Small intestine (tissue), 16 donors: ENCODE measurements around the gene CD1B. TPM values are rescaled to one million over a fixed set of nuclear protein-coding genes. Genes with fewer than 3 reads are reported as not detected.
"Not testable (repeated sequence)": the region's sequence is repeated elsewhere in the genome, so short reads cannot be mapped to it uniquely, and the experiment has no call there.

Experiments
- DNase-seq, 2 donors: peaks; one replicate each; pipeline versions ENCODE4 v3.0.0 to v3.0.0-alpha.2; 2013
- FAIRE-seq: peaks from 2 replicates; lab custom pipeline; 2012; peaks lifted over from hg19 to GRCh38; lab: Jason Lieb, UNC
- H3K27ac ChIP-seq, 3 donors: one replicate each; pipeline ENCODE4 v1.5.1; 2013; ENCODE audit warnings: low read length in 2 of 3, mild to moderate bottlenecking in 2 of 3, control low read depth in 1 of 3, inconsistent platforms in 1 of 3, low read depth in 1 of 3, moderate library complexity in 1 of 3
- H3K27me3 ChIP-seq, 3 donors: one replicate each; pipeline ENCODE4 v1.6.1; 2013; ENCODE audit warnings: low read length in 3 of 3, inconsistent platforms in 1 of 3; ENCODE audit not compliant: control insufficient read depth in 3 of 3, insufficient read depth in 3 of 3
- H3K36me3 ChIP-seq, 3 donors: one replicate each; pipeline ENCODE4 v1.6.1; 2013; ENCODE audit warnings: low read length in 3 of 3, inconsistent platforms in 1 of 3, low read depth in 1 of 3, mild to moderate bottlenecking in 1 of 3, moderate library complexity in 1 of 3; ENCODE audit not compliant: control insufficient read depth in 3 of 3, insufficient read depth in 2 of 3
- H3K4me1 ChIP-seq, 3 donors: one replicate each; pipeline ENCODE4 v1.6.1; 2013; ENCODE audit warnings: low read length in 2 of 3, inconsistent platforms in 1 of 3, low read depth in 1 of 3, mild to moderate bottlenecking in 1 of 3, moderate library complexity in 1 of 3; ENCODE audit not compliant: control insufficient read depth in 3 of 3, insufficient read depth in 2 of 3
- H3K4me3 ChIP-seq, 3 donors: one replicate each; pipeline ENCODE4 v1.5.1; 2013; ENCODE audit warnings: low read length in 3 of 3, control low read depth in 1 of 3, inconsistent platforms in 1 of 3, low read depth in 1 of 3, mild to moderate bottlenecking in 1 of 3, moderate library complexity in 1 of 3
- H3K9me3 ChIP-seq, 2 donors: one replicate each; pipeline ENCODE4 v1.6.1; 2013; ENCODE audit warnings: low read depth in 1 of 2, low read length in 1 of 2; ENCODE audit not compliant: control insufficient read depth in 2 of 2, insufficient read depth in 1 of 2
- WGBS, 3 donors: extraction: QIAGEN DNeasy Blood & Tissue Kit; methylation state at CpG; one replicate each; pipeline ENCODE4 v1.1.7; 2013; 5-methylcytosine and 5-hydroxymethylcytosine counted together
- long read RNA-seq, 10 donors: transcript quantifications; one replicate each; lab custom pipeline, GENCODE V29; 2026
- polyA plus RNA-seq, 4 donors: library from polyadenylated mRNA; stranded (reverse) in 3 of 4; unstranded in 1 of 4; fragments of 200-250 nt in 3 of 4; fragments of 120-200 nt in 1 of 4; gene quantifications; one replicate each; pipeline versions ENCODE4 v1.2.1 to v1.2.3, GENCODE V29; 2013
- donor health status: healthy with polysubstance abuse.
- donor health status: control.
- donor health status: control.
- donor health status: Bipolar disorder and iron deficiency.
- donor health status: healthy.

CD1B gene
- not detected for polyA plus RNA-seq
- long read RNA-seq, donor 1 = 0 reads
- long read RNA-seq, donor 2, partial matches to known transcripts = 0 of 1 reads
- long read RNA-seq, donor 2, other reads (novel, unspliced or antisense) = 0 of 1 reads
- long read RNA-seq, donor 3 = 0 reads
- long read RNA-seq, donor 4 = 0 reads
- long read RNA-seq, donor 5 = 0 reads
- long read RNA-seq, donor 6 = 0 reads
- long read RNA-seq, donor 7 = 0 reads
- long read RNA-seq, donor 8 = 0 reads
- long read RNA-seq, donor 9 = 0 reads
- long read RNA-seq, donor 10 = 0 reads

DNA sequence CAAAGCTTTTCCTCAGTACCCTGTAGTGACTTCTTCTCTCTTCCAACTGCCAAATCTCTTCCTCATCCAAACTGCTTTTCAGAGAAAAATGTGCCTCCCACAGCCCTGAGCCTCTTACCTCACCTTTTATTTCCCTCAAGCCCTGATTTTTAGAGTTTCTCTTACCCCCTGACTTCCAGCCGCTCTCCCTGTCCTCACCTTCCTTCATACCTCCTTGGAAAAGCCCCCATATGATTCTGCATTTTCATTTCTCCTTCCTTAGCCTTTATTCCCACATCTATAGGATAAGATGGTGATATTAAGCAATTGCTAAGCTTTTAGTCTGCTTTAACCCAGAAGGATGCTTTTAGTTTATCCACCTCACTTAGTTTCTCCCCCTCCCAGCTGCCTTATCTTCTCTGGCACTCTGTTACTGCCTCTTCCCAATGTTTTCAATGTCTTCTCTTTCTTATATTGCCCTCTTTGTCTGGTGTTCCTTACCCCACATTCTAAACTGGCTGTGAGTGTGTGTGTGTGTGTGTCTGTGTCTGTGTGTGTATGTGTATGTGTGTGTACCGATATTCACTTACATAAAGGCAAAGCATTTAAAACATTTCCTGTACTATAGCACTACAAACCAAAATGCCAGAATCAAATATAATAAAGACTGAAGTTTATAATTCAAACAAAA is at the start of gene CD1B:
Gene CD1B, minus strand, starts transcription at position 51 of the 670 bp plus-strand sequence. CDS start 108 bp downstream, outside the sequence.
- no peak within 1 kb of the TSS for H3K4me3 ChIP-seq
- H3K9me3 ChIP-seq = no peaks in the 10 kb centered on the region
- no peaks in the 10 kb centered on the region for H3K36me3 ChIP-seq
- no peaks in the 10 kb centered on the region for H3K4me1 ChIP-seq
- DNase-seq (no peak), FAIRE-seq (no peak)
- 87 to 89% (median 87%) methylated on average over 2 of the region's 2 CpGs for whole genome bisulfite sequencing, 3 donors
- H3K27ac ChIP-seq = no peak within 1 kb of the TSS
- H3K27me3 ChIP-seq = no peaks in the 10 kb centered on the region

GRCh38 chr1:158374860-158375259 is 43.5 kb upstream of the CD1B start:
- Histone ChIP-seq H3K27me3 (peaks cover 0 to 4% (median 0%) of the 10 kb centered on the region in 3 donors), H3K9me3 (peaks cover 0 to 13% of the 10 kb centered on the region in 2 donors), H3K36me3 (no peaks in the 10 kb centered on the region), H3K4me3 (no peak overlapping the region), H3K4me1 (no peaks in the 10 kb centered on the region), H3K27ac (no peak overlapping the region)
- FAIRE-seq (no peak), DNase-seq (no peak)
- 67 to 77% (median 74%) methylated on average over 1 of the region's 1 CpG for WGBS, 3 donors

DNA sequence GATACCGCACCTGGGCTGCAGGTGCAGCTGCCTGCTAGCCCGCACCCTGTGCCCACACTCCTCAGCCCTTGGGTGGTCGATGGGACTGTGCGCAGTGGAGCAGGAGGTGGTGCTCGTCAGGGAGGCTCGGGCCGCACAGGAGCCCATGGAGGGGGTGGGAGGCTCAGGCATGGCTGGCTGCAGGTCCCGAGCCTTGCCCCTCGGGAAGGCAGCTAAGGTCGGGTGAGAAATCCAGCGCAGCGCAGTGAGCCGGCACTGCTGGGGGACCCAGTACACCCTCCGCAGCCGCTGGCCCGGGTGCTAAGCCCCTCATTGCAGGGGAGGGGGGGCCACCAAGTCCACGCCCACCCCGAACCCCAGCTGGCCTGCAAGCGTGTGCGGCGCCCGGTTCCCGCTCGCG is 42.8 kb upstream of the CD1B start:
- H3K36me3 ChIP-seq, H3K27me3 ChIP-seq, H3K4me3 ChIP-seq, FAIRE-seq, H3K4me1 ChIP-seq, DNase-seq, H3K27ac ChIP-seq: not testable (repeated sequence)
- peaks cover 0 to 13% of the 10 kb centered on the region in 2 donors for H3K9me3 ChIP-seq
- 93 to 95% (median 93%) methylated on average over 25 of the region's 25 CpGs for WGBS, 3 donors

DNA sequence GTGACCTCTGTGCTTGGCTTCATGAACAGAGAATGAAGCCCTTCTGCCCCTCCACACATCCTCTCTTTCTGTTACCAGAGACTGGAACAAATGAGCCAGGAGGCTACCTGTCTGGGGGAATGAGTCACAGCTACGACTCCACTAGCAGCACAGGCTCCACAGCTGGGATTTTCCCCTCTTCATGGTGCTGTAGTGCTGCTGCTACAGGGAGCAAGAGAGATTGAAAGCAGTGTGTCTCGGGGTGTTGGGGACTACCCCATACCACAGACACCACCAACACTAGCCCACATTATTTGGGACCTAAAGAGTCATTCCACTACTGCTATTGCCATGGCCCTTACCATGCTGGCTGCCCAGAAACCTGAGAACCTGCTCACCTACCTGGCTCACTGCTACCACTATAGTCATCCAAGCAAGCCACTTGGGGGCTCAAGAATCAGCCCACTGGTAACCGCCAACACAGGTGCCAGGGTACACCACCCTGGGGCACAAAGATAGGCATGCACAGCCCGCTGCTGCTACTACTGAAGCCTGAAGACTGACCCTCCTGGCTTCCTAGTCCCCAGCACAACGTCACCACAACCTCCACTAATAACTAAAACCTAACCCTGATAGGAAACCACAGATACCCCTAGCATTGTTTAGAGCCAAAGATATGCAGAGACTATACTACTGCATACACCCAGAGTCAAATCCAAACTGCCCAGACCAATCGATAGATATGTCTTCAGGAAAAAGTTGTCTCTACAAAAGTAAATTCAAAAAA is 40.0 kb upstream of the CD1B start:
- FAIRE-seq (no peak), DNase-seq (no peak)
- no peaks in the 10 kb centered on the region for H3K4me1 ChIP-seq
- H3K4me3 ChIP-seq = no peak overlapping the region
- no peak overlapping the region for H3K27ac ChIP-seq
- WGBS, 3 donors = 54 to 67% (median 55%) methylated on average over 6 of the region's 6 CpGs
- H3K27me3 ChIP-seq = peaks cover 0 to 6% (median 0%) of the 10 kb centered on the region in 3 donors
- H3K36me3 ChIP-seq = no peaks in the 10 kb centered on the region
- peaks cover 0 to 13% of the 10 kb centered on the region in 2 donors for H3K9me3 ChIP-seq

GRCh38 chr1:158366783-158367182 is 35.5 kb upstream of the CD1B start:
- Histone ChIP-seq H3K4me1 (no peaks in the 10 kb centered on the region), H3K36me3 (no peaks in the 10 kb centered on the region), H3K27me3 (peaks cover 0 to 6% (median 0%) of the 10 kb centered on the region in 3 donors), H3K9me3 (peaks cover 0 to 8% of the 10 kb centered on the region in 2 donors), H3K4me3 (no peak overlapping the region), H3K27ac (no peak overlapping the region)
- DNase-seq = no peak
- FAIRE-seq = no peak

DNA sequence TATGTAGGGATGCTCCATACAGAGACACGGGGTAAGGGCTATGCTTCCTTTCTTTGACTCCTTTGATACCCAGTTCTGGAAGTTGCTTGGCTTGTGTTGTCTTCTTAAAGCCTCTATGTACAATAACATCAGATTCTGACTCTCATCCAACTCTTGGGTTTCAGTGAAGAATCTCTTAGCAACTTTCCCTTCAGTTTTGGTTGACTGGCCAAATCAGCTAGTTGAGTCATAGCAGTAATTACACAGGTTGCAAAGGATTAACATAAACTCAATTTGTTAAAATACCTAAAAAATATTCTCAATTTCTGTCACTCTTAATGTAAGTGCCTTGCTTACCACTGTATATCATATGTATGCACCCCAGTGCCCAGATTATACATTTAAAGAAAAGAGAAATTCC is 31.6 kb upstream of the CD1B start:
- no peaks in the 10 kb centered on the region for H3K4me1 ChIP-seq
- no peak overlapping the region for H3K4me3 ChIP-seq
- H3K27ac ChIP-seq = no peak overlapping the region
- H3K27me3 ChIP-seq = peaks cover 0 to 3% (median 2%) of the 10 kb centered on the region in 3 donors
- H3K36me3 ChIP-seq = no peaks in the 10 kb centered on the region
- H3K9me3 ChIP-seq = no peaks in the 10 kb centered on the region
- WGBS, 3 donors = 56 to 73% (median 66%) methylated on average over 1 of the region's 1 CpG
- DNase-seq (no peak), FAIRE-seq (no peak)

DNA sequence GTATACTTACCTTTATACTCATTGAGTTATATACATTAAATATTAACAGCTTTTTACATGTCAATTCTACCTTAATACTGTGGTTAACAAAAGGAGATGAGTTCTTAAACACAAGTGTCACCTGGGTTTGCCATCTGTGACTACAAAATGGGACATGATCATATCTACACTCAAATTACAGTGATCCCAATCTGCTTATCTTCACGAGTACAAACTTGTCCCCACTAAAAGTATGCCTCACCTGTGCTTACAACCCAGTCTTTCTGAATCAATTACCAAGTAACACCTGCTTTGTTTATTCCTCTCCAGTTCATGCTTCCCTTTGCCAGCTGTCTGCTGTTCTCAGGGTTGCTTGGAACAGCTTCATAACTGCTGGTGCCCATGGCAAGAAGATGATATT is 31.2 kb upstream of the CD1B start:
- H3K9me3 ChIP-seq = no peaks in the 10 kb centered on the region
- no peaks in the 10 kb centered on the region for H3K4me1 ChIP-seq
- H3K4me3 ChIP-seq = no peak overlapping the region
- H3K27me3 ChIP-seq = peaks cover 0 to 3% (median 2%) of the 10 kb centered on the region in 3 donors
- H3K27ac ChIP-seq = no peak overlapping the region
- WGBS, 3 donors = 3 to 41% (median 17%) methylated on average over 1 of the region's 1 CpG
- no peaks in the 10 kb centered on the region for H3K36me3 ChIP-seq
- DNase-seq (no peak), FAIRE-seq (no peak)

DNA sequence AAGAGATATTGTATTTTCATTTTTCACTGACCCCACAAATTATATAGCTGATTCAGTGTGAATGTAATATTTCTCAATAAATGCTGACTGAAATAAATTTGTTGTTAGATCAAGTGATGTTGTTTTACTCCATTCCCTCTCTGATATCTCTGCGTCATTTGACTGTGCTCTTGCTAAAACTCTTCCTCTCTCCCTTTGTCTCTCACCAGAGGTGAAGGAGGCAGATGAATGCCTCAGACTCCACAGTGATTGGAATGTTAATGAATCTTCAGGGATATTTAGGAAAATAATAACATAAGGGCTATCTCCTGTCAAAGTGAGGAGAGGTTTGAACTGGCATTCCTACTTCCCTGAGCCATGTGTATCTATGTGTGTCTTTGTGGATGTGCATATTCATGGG is 26.1 kb upstream of the CD1B start:
- Histone ChIP-seq H3K27ac (no peak overlapping the region), H3K4me1 (no peaks in the 10 kb centered on the region), H3K27me3 (peaks cover 0 to 3% (median 0%) of the 10 kb centered on the region in 3 donors), H3K4me3 (no peak overlapping the region), H3K36me3 (no peaks in the 10 kb centered on the region), H3K9me3 (no peaks in the 10 kb centered on the region)
- DNase-seq (no peak), FAIRE-seq (no peak)
- 78 to 86% (median 83%) methylated on average over 1 of the region's 1 CpG for WGBS, 3 donors
